Activated CD4-positive, alpha-beta T cell treated with anti-CD3 and anti-CD28 coated beads, Interleukin-2, amount 50 U/mL, for 16 hours (primary cell): ENCODE results near the gene HENMT1.
"Not testable (repeated sequence)": the region's sequence is repeated elsewhere in the genome, so short reads cannot be mapped to it uniquely, and the experiment has no call there.

Source experiments
- DNase-seq: peaks from one replicate; pipeline ENCODE4 v3.0.0-alpha.2; 2020

HENMT1 gene

DNA sequence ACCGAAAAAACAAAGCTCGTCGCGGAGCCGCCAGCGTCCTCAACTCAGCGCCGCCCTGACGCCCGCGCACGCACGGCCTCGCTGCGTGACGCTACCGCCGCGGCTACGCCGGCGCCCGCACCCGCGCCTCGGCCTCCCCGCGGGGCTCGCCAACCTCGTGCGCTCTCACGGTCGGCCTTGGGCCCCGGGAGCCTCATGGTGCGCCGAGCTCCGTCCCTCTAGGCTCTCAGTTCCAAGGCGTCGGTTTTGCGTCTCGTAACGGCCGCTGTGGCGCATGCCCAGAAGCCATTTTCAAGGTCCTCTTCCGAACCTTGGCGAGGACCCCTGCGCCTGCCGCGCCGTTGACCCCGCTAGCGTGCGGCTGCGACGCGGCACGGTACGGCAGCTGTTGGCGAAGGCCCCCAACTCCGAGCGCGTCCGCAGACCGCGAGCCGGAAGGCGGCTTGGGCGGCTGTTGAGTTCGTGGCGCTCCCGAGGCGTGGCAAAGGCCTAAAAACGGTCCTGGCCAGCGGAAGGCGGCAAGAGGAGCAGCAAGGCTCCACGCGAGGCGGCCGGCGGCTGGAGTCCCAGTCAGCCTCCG lies at the start of gene HENMT1:
HENMT1 (minus strand) TSS at position 64 of the 580 bp plus-strand sequence. CDS start 1,209 bp downstream, outside the sequence.
- DNase-seq, result peak; percentile 77

DNA sequence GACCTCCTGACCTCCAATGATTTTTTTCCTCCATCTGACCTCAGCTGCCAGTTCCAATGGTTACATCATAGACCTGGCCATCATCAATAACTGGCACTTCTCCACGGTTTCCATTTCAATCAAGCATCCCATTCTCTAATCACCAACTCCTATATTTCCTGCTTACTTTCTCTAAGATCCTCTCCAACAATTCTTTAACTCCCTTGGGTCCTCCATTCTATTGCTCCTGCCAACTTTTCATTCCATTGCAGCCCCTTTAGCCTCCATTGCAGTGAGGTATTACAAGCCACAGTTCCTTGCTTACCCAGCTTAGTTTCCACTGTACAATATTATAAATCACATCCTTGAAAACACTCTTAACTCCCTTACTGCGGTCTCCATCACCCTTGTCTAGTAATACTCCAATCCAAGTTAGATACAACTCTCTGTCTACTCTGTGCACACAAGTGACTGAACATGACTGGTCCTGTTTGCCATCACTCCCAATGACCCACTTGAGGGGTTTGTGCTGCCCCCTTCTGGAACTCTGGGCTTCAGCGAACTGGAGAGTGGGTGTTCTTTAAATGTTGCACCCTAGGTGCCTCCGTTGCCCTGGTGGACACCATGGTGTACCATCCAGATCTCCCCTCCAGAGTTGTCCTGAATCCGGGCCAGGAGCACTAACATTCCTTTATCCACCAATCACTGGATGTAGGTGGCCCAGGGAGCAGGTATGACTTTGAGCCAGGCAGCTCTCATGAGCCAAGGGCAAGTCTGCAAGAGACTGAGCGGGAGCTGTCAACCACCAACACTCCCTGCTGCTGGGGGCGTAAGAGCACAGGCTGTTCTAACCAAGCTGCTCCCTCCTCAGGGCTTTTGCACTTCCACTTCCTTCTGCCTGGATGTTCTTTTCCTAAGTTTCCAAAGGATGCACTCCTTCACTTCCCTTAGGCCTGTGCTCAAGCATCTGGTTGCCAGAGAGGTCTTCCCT lies 48.1 kb upstream of the HENMT1 start:
- DNase-seq, result peak; percentile 59

DNA sequence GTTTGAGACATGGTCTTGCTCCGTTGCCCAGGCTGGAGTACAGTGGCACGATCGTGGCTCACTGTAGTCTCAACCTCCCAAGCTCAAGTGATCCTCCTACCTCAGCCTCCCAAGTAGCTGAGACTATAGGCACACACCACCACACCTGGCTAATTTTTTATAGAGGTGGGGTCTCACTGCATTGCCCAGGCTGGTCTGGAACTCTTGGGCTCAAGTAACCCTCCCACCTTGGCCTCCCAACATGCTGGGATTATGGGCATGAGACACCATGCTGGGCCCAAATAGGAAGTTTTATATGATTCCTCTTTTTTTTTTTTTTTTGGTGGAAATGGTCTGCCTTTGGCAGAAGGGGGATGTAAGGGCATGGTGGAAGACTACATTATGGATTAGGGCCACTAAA lies 45.8 kb upstream of the HENMT1 start:
- DNase-seq, result no peak

DNA sequence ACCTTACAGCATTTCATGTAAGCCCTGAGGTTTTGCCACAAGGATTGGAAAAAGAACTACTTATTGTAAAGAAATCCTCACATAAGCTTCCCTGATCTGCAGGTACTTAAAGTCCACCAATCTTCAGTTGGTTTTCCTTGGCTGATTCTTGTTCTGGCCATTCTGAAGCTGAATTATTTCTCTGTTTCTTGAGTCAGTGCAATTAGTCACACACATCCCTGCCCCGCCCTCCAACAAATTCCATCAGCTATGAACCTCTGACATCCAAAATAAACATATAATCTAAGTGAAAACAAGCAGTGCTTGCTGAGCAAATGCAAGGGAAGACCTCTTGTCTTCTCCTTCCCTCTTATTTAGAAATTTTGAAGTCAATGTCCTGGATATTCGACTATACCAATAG lies 43.6 kb upstream of the HENMT1 start:
- no peak for DNase-seq

DNA sequence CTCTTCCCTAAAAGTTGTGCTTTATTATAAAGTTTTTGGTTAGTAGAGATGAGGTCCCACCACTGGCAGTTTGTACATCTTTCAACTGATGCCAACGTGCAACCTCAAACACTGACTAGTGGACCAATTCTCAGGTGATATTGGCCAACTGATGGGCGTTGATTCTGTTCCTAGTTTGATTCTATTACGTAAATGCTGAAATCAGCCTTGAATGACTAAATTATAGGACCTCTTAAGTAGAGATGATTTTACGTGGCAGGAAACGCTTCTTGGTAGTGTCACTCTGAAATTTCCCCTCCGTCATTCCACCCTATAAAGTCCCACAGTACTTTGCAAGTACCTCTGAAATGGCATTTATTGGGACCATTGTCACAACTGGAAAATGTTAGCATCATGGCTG lies 43.0 kb upstream of the HENMT1 start:
- DNase-seq, result peak; percentile 81

DNA sequence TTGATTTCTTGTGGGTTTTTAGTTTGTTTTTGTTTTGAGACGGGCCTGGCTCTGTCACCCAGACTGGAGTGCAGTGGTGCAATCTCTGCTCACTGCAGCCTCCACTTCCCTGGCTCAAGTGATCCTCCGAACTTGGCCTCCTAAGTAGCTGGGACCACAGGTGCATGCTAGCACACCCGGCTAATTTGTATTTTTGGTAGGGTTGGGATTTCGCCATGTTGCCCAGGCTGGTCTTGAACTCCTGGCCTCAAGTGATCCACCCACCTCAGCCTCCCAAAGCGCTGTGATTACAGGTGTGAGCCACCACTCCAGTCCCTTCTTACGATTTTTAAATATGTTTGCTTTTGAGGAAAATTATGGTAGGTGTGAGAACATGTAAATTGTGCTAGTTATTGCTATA lies 41.2 kb upstream of the HENMT1 start:
- not testable (repeated sequence) for DNase-seq

DNA sequence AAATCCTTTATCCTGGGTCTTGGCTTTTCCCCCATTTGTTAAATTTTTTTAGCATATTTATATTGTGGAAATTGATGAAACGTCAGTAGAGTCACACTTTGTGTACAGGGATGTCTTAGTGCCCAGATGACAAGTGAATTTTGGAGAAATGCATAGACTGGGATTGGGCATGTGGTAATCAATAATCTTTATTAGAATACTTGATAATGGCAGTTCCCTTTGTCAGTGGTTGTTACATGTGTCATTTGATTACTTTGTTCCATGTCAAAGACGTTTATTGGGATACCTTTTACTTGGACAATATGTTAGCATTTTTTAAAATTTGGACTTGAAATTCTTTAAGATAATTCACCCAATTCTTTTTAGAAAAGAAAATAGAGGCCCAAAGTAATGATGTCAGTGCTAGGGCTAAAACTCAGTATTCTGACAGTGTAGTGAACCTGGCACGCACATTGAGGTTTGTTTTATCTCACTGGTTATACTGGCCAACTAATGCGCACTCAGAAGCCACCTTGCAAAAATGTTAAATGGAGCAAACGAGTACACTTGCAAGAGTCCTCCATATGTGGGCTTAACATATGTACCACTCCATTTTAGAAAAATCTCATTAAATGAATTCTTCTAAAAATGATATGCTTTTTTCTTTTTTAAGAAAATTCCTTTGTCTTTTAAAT lies 40.4 kb upstream of the HENMT1 start:
- DNase-seq, result no peak

DNA sequence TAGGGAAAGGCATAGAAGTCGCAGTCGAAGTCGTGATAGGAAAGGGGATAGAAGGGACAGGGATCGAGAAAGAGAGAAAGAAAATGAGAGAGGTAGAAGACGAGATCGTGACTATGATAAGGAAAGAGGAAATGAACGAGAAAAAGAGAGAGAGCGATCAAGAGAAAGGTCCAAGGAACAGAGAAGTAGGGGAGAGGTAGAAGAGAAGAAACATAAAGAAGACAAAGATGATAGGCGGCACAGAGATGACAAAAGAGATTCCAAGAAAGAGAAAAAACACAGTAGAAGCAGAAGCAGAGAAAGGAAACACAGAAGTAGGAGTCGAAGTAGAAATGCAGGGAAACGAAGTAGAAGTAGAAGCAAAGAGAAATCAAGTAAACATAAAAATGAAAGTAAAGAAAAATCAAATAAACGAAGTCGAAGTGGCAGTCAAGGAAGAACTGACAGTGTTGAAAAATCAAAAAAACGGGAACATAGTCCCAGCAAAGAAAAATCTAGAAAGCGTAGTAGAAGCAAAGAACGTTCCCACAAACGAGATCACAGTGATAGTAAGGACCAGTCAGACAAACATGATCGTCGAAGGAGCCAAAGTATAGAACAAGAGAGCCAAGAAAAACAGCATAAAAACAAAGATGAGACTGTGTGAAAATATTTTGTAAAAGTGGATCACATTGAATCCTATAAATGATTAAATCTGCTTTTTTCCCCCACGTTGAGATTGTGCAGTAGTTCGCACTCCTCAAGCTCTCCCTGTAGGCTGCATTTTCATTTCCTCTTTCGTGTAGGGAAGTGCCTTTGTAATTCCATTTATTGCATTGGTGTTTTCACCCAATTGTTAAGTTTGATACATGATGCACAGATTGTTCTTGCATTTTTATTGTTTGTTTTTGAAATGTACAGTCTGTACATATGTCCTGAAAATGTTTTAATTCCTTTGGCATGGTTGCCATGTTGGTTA lies 38.8 kb upstream of the HENMT1 start:
- DNase-seq, result no peak

DNA sequence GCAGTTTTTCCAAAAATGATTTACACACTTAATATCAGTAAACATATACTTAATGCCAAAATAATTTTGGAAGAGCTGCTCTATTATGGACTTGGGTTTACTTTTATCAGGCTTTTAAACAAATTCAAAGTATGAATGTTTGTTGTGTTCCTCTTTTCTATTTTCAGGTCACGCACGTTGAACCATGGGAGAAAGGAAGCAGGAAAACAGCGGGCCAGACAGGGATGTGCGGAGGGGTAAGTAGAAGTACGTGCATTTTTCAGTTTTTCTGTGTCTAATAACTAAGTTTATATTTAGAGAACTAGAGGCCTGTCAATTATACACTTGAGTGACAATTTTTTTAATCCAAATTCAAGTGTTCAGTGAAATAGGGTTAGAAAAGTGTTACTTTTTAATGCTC lies 34.6 kb upstream of the HENMT1 start:
- DNase-seq, result no peak

DNA sequence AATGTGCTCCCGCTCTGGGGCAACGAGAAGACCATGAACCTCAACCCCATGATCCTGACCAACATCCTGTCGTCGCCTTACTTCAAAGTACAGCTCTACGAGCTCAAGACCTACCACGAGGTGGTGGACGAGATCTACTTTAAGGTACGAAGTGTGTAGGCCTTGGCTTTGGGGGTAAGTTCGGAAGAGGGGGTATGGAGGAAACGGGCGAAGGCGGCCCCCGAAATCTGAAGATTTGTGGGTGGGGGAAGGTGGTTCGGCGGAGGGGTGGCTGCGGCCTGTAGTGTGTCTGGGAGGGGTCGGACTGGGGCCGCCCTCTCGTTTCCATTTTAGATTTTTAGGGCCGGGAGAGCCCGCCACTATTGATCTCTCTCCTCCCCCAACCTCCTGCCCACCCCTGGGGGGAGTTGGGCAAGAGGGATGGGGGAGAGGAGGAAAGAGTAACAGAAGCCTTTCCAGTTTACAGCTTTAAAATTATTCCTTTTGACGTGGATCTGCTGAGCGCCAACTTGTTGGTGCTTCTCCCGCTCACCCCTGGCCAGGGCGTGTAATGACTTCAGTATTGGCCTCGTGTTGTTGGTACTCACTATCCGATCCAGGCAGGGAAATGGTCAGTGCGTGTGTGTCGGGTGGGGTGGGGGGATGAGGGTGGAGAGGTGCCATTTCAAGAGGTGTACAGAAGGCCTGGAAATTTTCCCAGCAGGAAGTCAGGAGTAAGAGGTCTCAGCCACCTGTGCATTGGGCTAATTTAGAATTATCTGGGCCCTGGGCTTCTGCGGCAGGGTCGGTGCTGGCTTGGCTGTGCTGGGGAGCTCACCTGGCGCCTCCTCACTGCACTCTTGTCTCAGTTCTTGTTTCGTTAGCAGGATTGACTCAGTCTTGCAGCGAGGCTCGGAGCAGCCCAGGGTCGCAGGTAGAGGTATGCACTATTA lies 32.1 kb upstream of the HENMT1 start:
- peak; percentile 75 for DNase-seq

DNA sequence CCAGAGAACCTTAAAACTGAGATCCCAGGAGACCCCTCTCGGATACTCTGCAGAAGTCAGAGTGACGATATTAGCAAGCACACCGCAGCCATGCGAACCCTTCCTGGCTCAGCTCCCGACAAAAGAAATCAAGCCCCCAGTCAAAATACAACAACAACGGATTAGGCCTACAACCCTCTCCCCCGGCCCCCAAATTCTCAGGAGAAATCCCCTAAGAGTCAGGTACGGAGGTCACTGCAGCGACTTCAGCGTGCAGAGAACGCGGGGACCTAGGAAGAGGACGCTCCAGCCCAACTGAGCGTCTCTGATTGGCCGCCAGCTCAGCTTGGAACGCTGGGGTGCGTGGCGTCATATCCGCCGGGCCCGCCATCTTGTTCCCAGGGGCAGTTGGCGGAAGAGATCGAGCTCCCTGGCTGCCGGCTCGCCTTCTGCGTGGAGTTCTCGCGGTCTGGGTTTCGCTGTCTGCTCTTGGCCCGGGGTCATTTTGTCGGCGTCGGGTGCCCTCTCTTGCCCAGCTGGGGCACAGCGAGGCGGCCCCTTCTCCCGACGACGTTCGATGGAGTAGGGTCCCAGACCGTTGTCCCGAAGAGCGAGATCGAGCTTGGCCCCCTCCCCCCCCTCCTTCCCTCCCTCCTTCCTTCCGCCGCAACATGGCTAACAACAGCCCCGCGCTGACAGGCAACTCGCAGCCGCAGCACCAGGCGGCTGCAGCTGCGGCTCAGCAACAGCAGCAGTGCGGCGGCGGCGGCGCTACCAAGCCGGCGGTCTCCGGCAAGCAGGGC lies 31.2 kb upstream of the HENMT1 start, which contains the start of gene PRPF38B:
PRPF38B (plus strand) TSS at position 369 of the 782 bp plus-strand sequence; CDS start at position 651, 282 bp downstream.
- DNase-seq, result peak; percentile 96

DNA sequence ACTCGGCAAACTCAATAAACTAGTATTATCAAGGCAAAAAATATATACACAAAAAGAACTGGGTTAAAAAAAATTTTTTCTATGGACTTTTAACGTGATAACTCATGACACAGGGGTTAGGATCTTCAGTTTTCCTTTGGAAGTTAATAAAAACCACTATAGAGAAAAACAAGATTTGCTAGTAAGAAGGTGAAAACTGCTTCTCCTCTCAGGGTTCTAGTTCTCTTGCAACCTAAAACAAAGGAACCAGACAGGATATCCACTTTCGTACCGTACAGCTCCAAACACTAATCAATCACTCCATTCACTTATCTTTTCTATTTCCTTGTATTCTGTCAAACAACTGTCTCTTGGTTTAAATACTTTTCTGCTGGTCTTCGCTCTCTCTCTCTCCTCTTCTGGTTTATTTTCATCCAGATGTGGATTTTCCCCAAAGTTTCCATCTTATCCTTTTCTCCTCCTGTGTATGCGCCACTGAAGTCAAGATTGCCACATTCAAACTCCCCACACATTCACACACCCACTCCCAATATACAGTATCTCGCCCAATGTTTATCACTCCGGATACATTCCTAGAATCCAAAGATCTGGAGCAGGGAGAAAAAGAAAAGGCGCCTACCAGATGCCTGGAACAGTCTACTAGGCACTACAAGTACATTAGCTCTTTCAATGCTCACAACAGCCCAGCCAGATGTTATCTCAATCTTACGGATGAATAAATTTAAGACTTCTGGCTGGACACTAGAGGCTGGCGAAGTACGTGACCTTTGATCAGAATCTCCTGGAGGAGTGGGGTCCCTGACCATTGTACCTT lies 30.4 kb upstream of the HENMT1 start:
- DNase-seq, result no peak

DNA sequence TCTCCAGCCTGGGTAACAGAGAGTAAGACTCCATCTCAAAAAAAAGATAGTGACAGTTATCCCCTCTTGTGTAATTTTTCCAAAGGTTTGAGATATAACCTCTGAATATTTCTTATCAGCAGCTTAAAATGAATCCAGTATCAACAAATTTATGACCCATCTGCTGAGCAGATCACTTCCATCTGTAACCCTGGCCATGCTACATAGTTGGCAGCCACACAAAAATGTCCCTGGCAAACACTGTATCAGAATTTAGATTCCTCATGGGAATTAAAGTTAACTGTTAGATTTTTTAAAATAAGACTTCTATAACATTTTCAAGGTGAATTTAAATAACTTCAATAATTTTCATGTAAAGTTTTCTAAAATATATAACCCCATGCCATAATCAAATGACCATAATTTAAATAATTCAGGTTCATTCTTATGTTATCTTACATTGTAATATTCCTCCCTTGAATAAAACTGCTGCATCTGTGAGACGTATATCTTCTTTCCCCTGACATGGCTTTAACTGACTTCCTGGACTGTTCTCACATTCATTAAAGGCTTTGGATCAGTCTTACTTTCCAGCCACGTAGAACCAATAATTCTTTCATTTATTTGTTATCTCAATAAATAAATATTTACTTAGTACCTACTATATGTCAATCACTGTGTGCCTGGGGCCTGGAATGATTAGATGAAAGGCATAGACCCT lies 25.9 kb upstream of the HENMT1 start:
- DNase-seq, result no peak

DNA sequence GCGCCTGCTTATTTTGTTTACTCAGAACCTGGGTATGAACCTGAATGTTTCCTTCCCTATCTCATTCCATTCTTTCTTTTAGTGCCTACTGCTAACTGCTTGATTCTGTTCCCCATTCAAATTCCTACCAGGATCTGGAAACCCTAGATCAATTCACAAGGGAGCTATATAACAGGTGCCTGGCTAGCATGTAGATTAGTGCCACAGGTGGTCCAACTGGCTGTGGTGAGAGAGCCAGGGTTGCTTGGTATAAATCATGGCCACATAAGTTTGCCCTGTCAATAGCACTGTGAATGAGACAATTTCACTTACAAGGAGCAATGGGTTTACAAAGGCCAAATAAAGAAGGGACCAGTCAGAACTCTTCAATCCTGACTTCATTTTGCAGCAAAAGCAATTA lies 24.6 kb upstream of the HENMT1 start:
- DNase-seq, result no peak

DNA sequence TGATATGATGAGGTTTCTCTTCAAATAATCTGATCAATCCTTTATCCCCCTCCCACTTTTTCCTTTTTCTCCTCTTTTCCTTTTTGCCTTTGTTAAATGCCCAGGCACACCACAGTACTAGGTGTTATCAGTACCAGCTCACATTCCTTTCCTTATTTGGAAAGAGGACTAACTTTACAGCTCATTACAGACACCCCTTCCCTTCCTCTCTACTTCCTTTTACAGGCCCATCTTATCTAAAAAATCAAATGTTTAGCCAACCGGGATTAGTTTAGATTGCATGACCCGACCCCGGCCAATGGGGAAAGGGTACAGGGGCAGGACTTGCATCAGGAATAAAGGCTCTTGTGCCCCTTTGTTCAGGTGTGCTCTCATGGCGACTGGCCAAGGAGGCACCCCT lies 20.8 kb upstream of the HENMT1 start:
- not testable (repeated sequence) for DNase-seq

DNA sequence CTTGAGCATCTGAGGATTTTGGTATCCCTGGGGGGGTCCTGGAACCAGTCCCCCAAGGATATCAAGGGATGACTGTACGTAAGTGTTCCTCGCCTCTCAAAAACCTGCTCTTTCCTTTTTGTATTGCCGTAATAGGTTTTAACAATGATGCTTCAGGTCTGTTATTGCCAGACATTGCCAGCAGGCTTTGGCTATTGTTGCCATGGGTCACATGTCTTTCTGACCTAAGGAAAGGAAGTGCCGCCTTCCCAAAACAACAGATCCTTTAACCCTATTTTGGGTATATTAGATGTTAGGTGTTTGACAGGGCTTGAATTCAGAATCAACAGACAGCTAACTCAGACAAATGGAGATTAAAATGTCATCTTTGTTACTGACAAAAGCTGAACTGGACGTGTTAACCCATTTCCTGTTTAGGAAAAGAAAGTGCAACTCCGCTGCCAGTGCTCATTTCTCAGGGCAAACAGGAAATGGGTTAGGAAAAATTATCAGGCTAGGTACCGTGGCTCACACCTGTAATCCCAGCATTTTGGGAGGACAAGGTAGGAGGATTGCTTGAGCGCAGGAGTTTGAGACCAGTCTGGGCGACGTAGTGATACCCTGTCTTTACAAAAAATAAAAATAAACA lies 18.8 kb upstream of the HENMT1 start:
- DNase-seq, result no peak

DNA sequence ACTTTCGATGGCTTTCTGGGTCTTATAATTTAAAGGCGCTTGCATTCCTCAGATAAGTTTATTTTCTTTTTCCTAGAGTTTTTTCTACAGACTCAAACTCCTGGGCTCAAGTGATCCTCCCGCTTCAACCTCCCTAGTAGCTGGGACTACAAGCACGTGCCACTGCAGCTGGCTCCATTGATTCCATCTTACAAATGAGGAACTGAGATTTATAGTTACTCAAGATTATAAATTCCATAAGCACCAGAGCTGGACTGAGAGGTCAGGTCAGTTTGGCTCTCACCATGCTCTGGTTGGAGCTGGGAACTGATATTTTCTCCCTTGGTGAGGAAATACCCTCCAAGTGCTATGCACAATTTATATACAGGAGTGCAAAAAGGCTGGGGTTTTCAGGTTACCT lies 17.8 kb upstream of the HENMT1 start:
- no peak for DNase-seq

DNA sequence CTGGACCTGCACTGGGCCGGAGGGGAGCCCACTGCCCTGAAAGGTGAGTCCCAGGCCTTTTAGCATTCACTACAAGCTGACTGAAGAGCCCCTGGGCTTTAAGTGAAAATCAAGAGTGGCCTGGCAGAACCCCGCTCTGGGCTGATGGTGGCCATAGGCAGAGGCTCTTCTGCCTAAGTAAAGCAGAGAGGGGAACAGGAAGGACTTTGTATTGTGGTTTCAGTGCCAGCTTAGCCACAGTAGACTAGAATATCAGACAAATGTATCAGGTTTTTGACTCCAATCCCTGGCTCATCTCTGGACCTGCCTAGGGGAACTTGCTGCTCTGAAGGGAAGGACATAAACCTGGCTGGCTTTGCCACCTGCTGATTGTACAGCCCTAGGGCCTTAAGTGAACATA lies 10.2 kb upstream of the HENMT1 start:
- DNase-seq, result no peak
